Neural cell (in vitro differentiated cells): ENCODE data around the gene PLSCR2.

ENCODE experiments used
- CTCF ChIP-seq: fragments of 450-650 bp; IDR thresholded peaks from 2 replicates; pipeline ENCODE4 v1.5.1; 2014; ENCODE audit warnings: antibody characterized with exemption, mild to moderate bottlenecking, moderate library complexity; ENCODE audit not compliant: poor library complexity, severe bottlenecking
- EZH2 ChIP-seq: fragments of 200-600, 300-800 bp; shearing (Covaris generic), sonication (generic); IDR thresholded peaks from 2 replicates; pipeline ENCODE4 v1.6.1; 2014; ENCODE audit warnings: antibody characterized with exemption, low read length, borderline replicate concordance, mild to moderate bottlenecking; ENCODE audit not compliant: insufficient read depth, poor library complexity, severe bottlenecking
- TAF1 ChIP-seq: IDR thresholded peaks from 2 replicates; pipeline ENCODE4 v1.6.1; 2012; ENCODE audit warnings: low read depth
- TF ChIP-seq, protein P1 (sequence below): IDR thresholded peaks from 2 replicates; pipeline ENCODE4 v1.6.1; 2012; ENCODE audit warnings: borderline replicate concordance

DNA sequence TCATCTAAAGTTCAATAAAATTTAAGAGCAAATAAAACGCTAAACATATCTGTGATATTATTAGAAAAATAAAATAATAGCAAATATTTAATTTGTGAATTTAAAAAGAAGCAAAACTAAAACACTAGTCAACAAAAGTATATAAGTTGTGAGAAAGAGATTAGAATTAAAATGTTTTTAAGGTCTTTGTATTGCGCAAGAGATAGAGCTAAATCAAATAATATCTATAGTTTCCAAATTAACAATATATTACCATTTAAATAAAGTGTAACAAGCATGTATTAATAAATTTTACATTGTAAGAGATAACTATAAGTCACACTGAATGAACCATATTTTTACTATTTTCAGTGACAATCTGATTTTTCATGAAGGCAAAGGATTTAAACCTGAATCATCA, 74.2 kb downstream of the PLSCR2 start:
- TF ChIP-seq CTCF = no peak
- TF ChIP-seq, protein P1, sequence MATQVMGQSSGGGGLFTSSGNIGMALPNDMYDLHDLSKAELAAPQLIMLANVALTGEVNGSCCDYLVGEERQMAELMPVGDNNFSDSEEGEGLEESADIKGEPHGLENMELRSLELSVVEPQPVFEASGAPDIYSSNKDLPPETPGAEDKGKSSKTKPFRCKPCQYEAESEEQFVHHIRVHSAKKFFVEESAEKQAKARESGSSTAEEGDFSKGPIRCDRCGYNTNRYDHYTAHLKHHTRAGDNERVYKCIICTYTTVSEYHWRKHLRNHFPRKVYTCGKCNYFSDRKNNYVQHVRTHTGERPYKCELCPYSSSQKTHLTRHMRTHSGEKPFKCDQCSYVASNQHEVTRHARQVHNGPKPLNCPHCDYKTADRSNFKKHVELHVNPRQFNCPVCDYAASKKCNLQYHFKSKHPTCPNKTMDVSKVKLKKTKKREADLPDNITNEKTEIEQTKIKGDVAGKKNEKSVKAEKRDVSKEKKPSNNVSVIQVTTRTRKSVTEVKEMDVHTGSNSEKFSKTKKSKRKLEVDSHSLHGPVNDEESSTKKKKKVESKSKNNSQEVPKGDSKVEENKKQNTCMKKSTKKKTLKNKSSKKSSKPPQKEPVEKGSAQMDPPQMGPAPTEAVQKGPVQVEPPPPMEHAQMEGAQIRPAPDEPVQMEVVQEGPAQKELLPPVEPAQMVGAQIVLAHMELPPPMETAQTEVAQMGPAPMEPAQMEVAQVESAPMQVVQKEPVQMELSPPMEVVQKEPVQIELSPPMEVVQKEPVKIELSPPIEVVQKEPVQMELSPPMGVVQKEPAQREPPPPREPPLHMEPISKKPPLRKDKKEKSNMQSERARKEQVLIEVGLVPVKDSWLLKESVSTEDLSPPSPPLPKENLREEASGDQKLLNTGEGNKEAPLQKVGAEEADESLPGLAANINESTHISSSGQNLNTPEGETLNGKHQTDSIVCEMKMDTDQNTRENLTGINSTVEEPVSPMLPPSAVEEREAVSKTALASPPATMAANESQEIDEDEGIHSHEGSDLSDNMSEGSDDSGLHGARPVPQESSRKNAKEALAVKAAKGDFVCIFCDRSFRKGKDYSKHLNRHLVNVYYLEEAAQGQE = no peak
- TF ChIP-seq EZH2 = no peak
- no peak for TF ChIP-seq TAF1
